Neutrophil (primary cell): ENCODE results near the gene CCDC3.

Experiments
- H3K27ac ChIP-seq: fragments of 200-600 bp; sonication (generic); 2 replicates; pipeline ENCODE4 v1.5.1; 2016; ENCODE audit warnings: mild to moderate bottlenecking, moderate library complexity
- H3K27me3 ChIP-seq: fragments of 200-600 bp; sonication (generic); 2 replicates; pipeline ENCODE4 v1.6.0; 2016; ENCODE audit warnings: mild to moderate bottlenecking
- H3K36me3 ChIP-seq: fragments of 200-600 bp; sonication (generic); 2 replicates; pipeline ENCODE4 v1.5.1; 2017
- H3K4me1 ChIP-seq, 2 experiments: fragments of 200-600 bp in 1 of 2; sonication (generic) in 1 of 2; 1 replicate in 1 of 2; 2 replicates in 1 of 2; pipeline versions ENCODE4 v1.5.1 to v1.6.1; 2013 to 2016; ENCODE audit warnings: low read depth in 1 of 2, low read length in 1 of 2, mild to moderate bottlenecking in 1 of 2, moderate library complexity in 1 of 2; ENCODE audit not compliant: control insufficient read depth in 1 of 2, insufficient read depth in 1 of 2
- H3K4me3 ChIP-seq, 2 experiments: fragments of 200-600 bp in 1 of 2; sonication (generic) in 1 of 2; 1 replicate in 1 of 2; 2 replicates in 1 of 2; pipeline ENCODE4 v1.5.1; 2013 to 2016; ENCODE audit warnings: low read depth in 1 of 2, low read length in 1 of 2, mild to moderate bottlenecking in 1 of 2, moderate library complexity in 1 of 2
- H3K9me3 ChIP-seq: fragments of 200-600 bp; sonication (generic); 2 replicates; pipeline ENCODE4 v1.5.1; 2016
- CTCF ChIP-seq: fragments of 200-600 bp; sonication (generic); IDR thresholded peaks from 2 replicates; pipeline ENCODE4 v1.5.1; 2016; ENCODE audit warnings: antibody characterized with exemption

Gene CCDC3

GRCh38 chr10:13001041-13001886 is at the start of gene CCDC3:
TSS of gene CCDC3 (minus strand) at chr10:13001713. CDS start at chr10:13001570, 143 bp downstream.
- Histone ChIP-seq H3K27me3 (peaks cover 65% of the 10 kb centered on the region), H3K27ac (no peak within 1 kb of the TSS), H3K4me3 (no peak within 1 kb of the TSS), H3K9me3 (no peaks in the 10 kb centered on the region), H3K4me1 (no peaks in the 10 kb centered on the region), H3K36me3 (no peaks in the 10 kb centered on the region)
- no peak for TF ChIP-seq CTCF

GRCh38 chr10:13051126-13051694 is 49.7 kb upstream of the CCDC3 start:
- H3K4me3 ChIP-seq, result no peak overlapping the region
- H3K27ac ChIP-seq, result no peak overlapping the region
- H3K27me3 ChIP-seq, result no peaks in the 10 kb centered on the region
- H3K4me1 ChIP-seq, result no peaks in the 10 kb centered on the region
- TF ChIP-seq CTCF, result no peak
- no peaks in the 10 kb centered on the region for H3K36me3 ChIP-seq
- H3K9me3 ChIP-seq, result no peaks in the 10 kb centered on the region

- TF ChIP-seq CTCF, result no peak
These were observed 48.4 kb upstream of the CCDC3 start for GRCh38 chr10:13049774-13050420.

GRCh38 chr10:13048762-13049161 is 47.2 kb upstream of the CCDC3 start:
- Histone ChIP-seq H3K27me3 (no peaks in the 10 kb centered on the region), H3K27ac (no peak overlapping the region), H3K4me1 (no peaks in the 10 kb centered on the region), H3K4me3 (no peak overlapping the region), H3K36me3 (no peaks in the 10 kb centered on the region), H3K9me3 (no peaks in the 10 kb centered on the region)
- TF ChIP-seq CTCF, result no peak

More at GRCh38 chr10:13049774-13050420, 48.4 kb upstream of the CCDC3 start:
- H3K27ac ChIP-seq, result no peak overlapping the region
- no peaks in the 10 kb centered on the region for H3K4me1 ChIP-seq
- no peaks in the 10 kb centered on the region for H3K27me3 ChIP-seq
- H3K4me3 ChIP-seq, result no peak overlapping the region
- H3K36me3 ChIP-seq, result no peaks in the 10 kb centered on the region
- no peaks in the 10 kb centered on the region for H3K9me3 ChIP-seq

GRCh38 chr10:13047529-13048206 is 46.2 kb upstream of the CCDC3 start:
- TF ChIP-seq CTCF, result no peak
- no peaks in the 10 kb centered on the region for H3K9me3 ChIP-seq
- H3K27ac ChIP-seq, result no peak overlapping the region
- no peaks in the 10 kb centered on the region for H3K27me3 ChIP-seq
- no peak overlapping the region for H3K4me3 ChIP-seq
- H3K4me1 ChIP-seq, result no peaks in the 10 kb centered on the region
- H3K36me3 ChIP-seq, result no peaks in the 10 kb centered on the region
